HCT116 (cell line): ENCODE results near the gene EPN1. TPM values are rescaled to one million over a fixed set of nuclear protein-coding genes. Genes with fewer than 3 reads are reported as not detected.

Experiments used
- ATAC-seq: fragments of 200-7000 bp; cut with Tn5 transposase; 2 replicates; pipeline ENCODE4 v1.9.1; 2020; ENCODE audit warnings: mild to moderate bottlenecking, moderate library complexity
- BruUV-seq: library from RNA; stranded (reverse); fragments of 400-500 nt; replicated peaks from 2 replicates; lab custom pipeline; 2021; lab: Mats Ljungman, UMichigan
- CTCF ChIA-PET: fragments of 300-600 bp; sonication (Branson Sonifier 250); formaldehyde crosslinking; loops from one replicate; lab custom pipeline; 2021; ENCODE audit warnings: antibody characterized with exemption; lab: Charles Lee
- POLR2A ChIA-PET: fragments of 300-600, 350-600 bp; sonication (Branson Sonifier 250); formaldehyde crosslinking; loops from one replicate; lab custom pipeline; 2021; ENCODE audit warnings: antibody characterized with exemption; lab: Charles Lee
- RAD21 ChIA-PET, 2 experiments: fragments of 300-600 bp; sonication (Branson Sonifier 250); formaldehyde crosslinking; loops; one replicate each; lab custom pipeline; 2023; ENCODE audit warnings: low total read pairs in 2 of 2; ENCODE audit not compliant: uncharacterized antibody in 2 of 2, unreplicated experiment in 2 of 2, low non-redundant PET in 1 of 2; lab: Charles Lee
- DNase-seq: peaks from one replicate; pipeline ENCODE4 v3.0.0-alpha.2; 2010; ENCODE audit warnings: low read depth, low spot score
- H2AFZ ChIP-seq: fragments of 200-600 bp; shearing (Covaris generic), sonication (generic); 2 replicates; pipeline ENCODE4 v1.6.1; 2017; ENCODE audit warnings: low read depth, mixed run types, mixed read lengths, antibody characterized with exemption, low read length; ENCODE audit not compliant: poor library complexity, severe bottlenecking
- H3K27ac ChIP-seq: 2 replicates; pipeline ENCODE4 v1.5.1; 2012; ENCODE audit warnings: low read depth, low read length
- H3K27me3 ChIP-seq: fragments of 200-600 bp; sonication (generic); 2 replicates; pipeline ENCODE4 v1.6.1; 2016; ENCODE audit warnings: mixed run types, low read length, mixed read lengths; ENCODE audit not compliant: insufficient read depth
- H3K36me3 ChIP-seq, 2 experiments: fragments of 200-500 bp in 1 of 2; fragments of 200-600 bp in 1 of 2; sonication (Bioruptor generic) in 1 of 2; sonication (generic) in 1 of 2; 2 replicates each; pipeline versions ENCODE4 v1.5.1 to v1.6.1; 2014 to 2016; ENCODE audit warnings: low read length in 2 of 2, inconsistent platforms in 1 of 2, mixed read lengths in 1 of 2, mixed run types in 1 of 2; ENCODE audit not compliant: insufficient read depth in 2 of 2, control insufficient read depth in 1 of 2
- H3K4me1 ChIP-seq, 2 experiments: fragments of 200-600 bp in 1 of 2; sonication (generic) in 1 of 2; 2 replicates each; pipeline versions ENCODE4 v1.5.1 to v1.6.1; 2012 to 2017; ENCODE audit warnings: low read length in 2 of 2, inconsistent platforms in 1 of 2, mild to moderate bottlenecking in 1 of 2, mixed read lengths in 1 of 2, mixed run types in 1 of 2, moderate library complexity in 1 of 2; ENCODE audit not compliant: insufficient read depth in 2 of 2, control insufficient read depth in 1 of 2
- H3K4me2 ChIP-seq: fragments of 200-600 bp; sonication (generic); 2 replicates; pipeline ENCODE4 v1.6.1; 2017; ENCODE audit warnings: mixed run types, low read length, mixed read lengths
- H3K4me3 ChIP-seq, 2 experiments: fragments of 200-600 bp in 1 of 2; sonication (generic) in 1 of 2; replicated peaks in 1 of 2; 2 replicates each; pipeline ENCODE4 v1.5.1; 2011 to 2016; ENCODE audit warnings: low read length in 2 of 2, control low read depth in 1 of 2, low read depth in 1 of 2, mild to moderate bottlenecking in 1 of 2, mixed read lengths in 1 of 2, mixed run types in 1 of 2
- H3K79me2 ChIP-seq: fragments of 200-600 bp; sonication (generic); 2 replicates; pipeline ENCODE4 v1.6.1; 2017; ENCODE audit warnings: mild to moderate bottlenecking, mixed run types, low read length, moderate library complexity, mixed read lengths; ENCODE audit not compliant: insufficient read depth
- H3K9ac ChIP-seq: fragments of 200-600 bp; sonication (generic); 2 replicates; pipeline ENCODE4 v1.6.1; 2016; ENCODE audit warnings: low read length, mixed read lengths
- H3K9me2 ChIP-seq: fragments of 200-600 bp; sonication (generic), shearing (Covaris generic); 2 replicates; pipeline ENCODE4 v1.6.1; 2017; ENCODE audit warnings: mixed run types, mild to moderate bottlenecking, moderate library complexity; ENCODE audit not compliant: insufficient read depth
- H3K9me3 ChIP-seq, 2 experiments: fragments of 200-500 bp in 1 of 2; fragments of 200-600 bp in 1 of 2; sonication (Bioruptor generic) in 1 of 2; sonication (generic) in 1 of 2; 2 replicates each; pipeline ENCODE4 v1.6.1; 2014 to 2017; ENCODE audit warnings: low read length in 2 of 2, mixed read lengths in 2 of 2, inconsistent platforms in 1 of 2, low read depth in 1 of 2, mild to moderate bottlenecking in 1 of 2, mixed run types in 1 of 2, moderate library complexity in 1 of 2; ENCODE audit not compliant: control insufficient read depth in 1 of 2, insufficient read depth in 1 of 2
- H4K20me1 ChIP-seq: fragments of 200-600 bp; sonication (generic), shearing (Covaris generic); 2 replicates; pipeline ENCODE4 v1.6.1; 2017; ENCODE audit warnings: mixed run types, mild to moderate bottlenecking, moderate library complexity; ENCODE audit not compliant: insufficient read depth
- CBX3 ChIP-seq: IDR thresholded peaks from 2 replicates; pipeline ENCODE4 v1.6.1; 2012; ENCODE audit warnings: low read depth
- CEBPB ChIP-seq: IDR thresholded peaks from 2 replicates; pipeline ENCODE4 v1.6.1; 2012; ENCODE audit warnings: low read depth
- EGR1 ChIP-seq: IDR thresholded peaks from 2 replicates; pipeline ENCODE4 v1.6.1; 2012; ENCODE audit warnings: low read depth
- EZH2 ChIP-seq: fragments of 200-600 bp; sonication (generic); IDR thresholded peaks from 2 replicates; pipeline ENCODE4 v1.6.1; 2017; ENCODE audit warnings: antibody characterized with exemption, mixed run types
- EZH2phosphoT487 ChIP-seq: fragments of 200-600 bp; IDR thresholded peaks from 2 replicates; pipeline ENCODE4 v1.6.1; 2018; ENCODE audit warnings: antibody characterized with exemption, borderline replicate concordance
- JUND ChIP-seq: IDR thresholded peaks from 2 replicates; pipeline ENCODE4 v1.6.1; 2012
- POLR2A ChIP-seq: IDR thresholded peaks from 2 replicates; pipeline ENCODE4 v1.7.0; 2011; ENCODE audit warnings: borderline replicate concordance; ENCODE audit not compliant: insufficient read depth, insufficient read length; ENCODE audit errors: extremely low read depth
- RAD21 ChIP-seq: IDR thresholded peaks from 2 replicates; pipeline ENCODE4 v1.6.1; 2012; ENCODE audit warnings: low read depth, mild to moderate bottlenecking
- SIN3A ChIP-seq: IDR thresholded peaks from 2 replicates; pipeline ENCODE4 v1.6.1; 2012; ENCODE audit warnings: low read depth
- SP1 ChIP-seq: IDR thresholded peaks from 2 replicates; pipeline ENCODE4 v1.6.1; 2012; ENCODE audit warnings: low read depth
- SRF ChIP-seq: IDR thresholded peaks from 2 replicates; pipeline ENCODE4 v1.6.1; 2012; ENCODE audit warnings: low read depth
- TCF7L2 ChIP-seq: IDR thresholded peaks from 2 replicates; pipeline ENCODE4 v1.7.0; 2011; ENCODE audit warnings: borderline replicate concordance, inconsistent platforms; ENCODE audit not compliant: insufficient read depth, insufficient read length; ENCODE audit errors: extremely low read depth
- YY1 ChIP-seq: IDR thresholded peaks from 2 replicates; pipeline ENCODE4 v1.6.1; 2011; ENCODE audit warnings: low read length, low read depth, moderate library complexity, mild to moderate bottlenecking; ENCODE audit not compliant: insufficient replicate concordance; ENCODE audit errors: extremely low read depth
- ZBTB33 ChIP-seq: IDR thresholded peaks from 2 replicates; pipeline ENCODE4 v1.6.1; 2011; ENCODE audit warnings: mild to moderate bottlenecking, low read length, moderate library complexity; ENCODE audit not compliant: insufficient replicate concordance; ENCODE audit errors: extremely low read depth
- ZFX ChIP-seq: fragments of 450-650 bp; IDR thresholded peaks from 2 replicates; pipeline ENCODE4 v1.6.1; 2017
- ZNF274 ChIP-seq: fragments of 200-500 bp; sonication (Bioruptor generic); IDR thresholded peaks from 2 replicates; pipeline ENCODE4 v1.6.1; 2014; ENCODE audit warnings: mild to moderate bottlenecking, low read depth, low read length, inconsistent platforms
- intact Hi-C: fragments of 100-400 bp; cut with micrococcal nuclease; formaldehyde crosslinking; loops from 2 replicates; pipeline ENCODE4 v1.10.0; 2022
- total RNA-seq: library from RNA; stranded (reverse); gene quantifications from one replicate; pipeline ENCODE4 v1.2.1, GENCODE V29; 2021; ENCODE audit not compliant: unreplicated experiment
- TF ChIP-seq, protein P1 (sequence below): IDR thresholded peaks from 2 replicates; pipeline ENCODE4 v1.6.1; 2012; ENCODE audit warnings: low read depth

EPN1 gene
- total RNA-seq, 1 experiment from 2014 or later = 122 TPM

GRCh38 chr19:55716531-55716930, 41.5 kb downstream of the EPN1 start:
- Histone ChIP-seq H3K9me2 (no peaks in the 10 kb centered on the region), H3K27me3 (peaks cover 11% of the 10 kb centered on the region), H3K4me3 (no peak overlapping the region), H3K27ac (no peak overlapping the region), H2AFZ (no peak overlapping the region), H3K79me2 (no peaks in the 10 kb centered on the region), H3K4me1 (no peaks in the 10 kb centered on the region), H3K9me3 (0 out of 4 replicates have a peak, but pooled peaks cover 0 to 3% of the 10 kb centered on the region in 2 experiments), H3K36me3 (no peaks in the 10 kb centered on the region), H4K20me1 (no peaks in the 10 kb centered on the region), H3K9ac (no peak overlapping the region), H3K4me2 (no peak overlapping the region)
- intact Hi-C loops = no loop called here
- no TSS peak for BruUV-seq
- ATAC-seq (no peak), DNase-seq (no peak)
- POLR2A ChIA-PET = no interaction called here
- no peak for TF ChIP-seq EZH2
- no peak for TF ChIP-seq CBX3
- no peak for TF ChIP-seq JUND
- TF ChIP-seq ZFX = no peak
- TF ChIP-seq ZNF274 = no peak
- no peak for TF ChIP-seq SIN3A
- RAD21 ChIA-PET = no interaction called here
- CTCF ChIA-PET = no interaction called here

GRCh38 chr19:55717251-55717650, 42.2 kb downstream of the EPN1 start:
- ChIA-PET RAD21 (no interaction called here), POLR2A (no interaction called here), CTCF (no interaction called here)
- BruUV-seq = no TSS peak
- ATAC-seq (no peak), DNase-seq (no peak)
- Histone ChIP-seq H3K4me3 (no peak overlapping the region), H3K9ac (no peak overlapping the region), H3K27ac (no peak overlapping the region), H3K79me2 (no peaks in the 10 kb centered on the region), H4K20me1 (no peaks in the 10 kb centered on the region), H3K4me2 (no peak overlapping the region), H3K4me1 (no peaks in the 10 kb centered on the region), H3K9me3 (0 out of 4 replicates have a peak, but pooled peaks cover 0 to 4% of the 10 kb centered on the region in 2 experiments), H3K36me3 (no peaks in the 10 kb centered on the region), H3K27me3 (peaks cover 11% of the 10 kb centered on the region), H2AFZ (no peak overlapping the region), H3K9me2 (no peaks in the 10 kb centered on the region)
- intact Hi-C loops = no loop called here
- TF ChIP-seq ZNF274 = no peak
- no peak for TF ChIP-seq POLR2A
- TF ChIP-seq CBX3 = no peak
- no peak for TF ChIP-seq ZFX
- no peak for TF ChIP-seq TCF7L2
- no peak for TF ChIP-seq YY1
- TF ChIP-seq EGR1 = no peak
- TF ChIP-seq SRF = no peak
- no peak for TF ChIP-seq CEBPB
- TF ChIP-seq, protein P1, sequence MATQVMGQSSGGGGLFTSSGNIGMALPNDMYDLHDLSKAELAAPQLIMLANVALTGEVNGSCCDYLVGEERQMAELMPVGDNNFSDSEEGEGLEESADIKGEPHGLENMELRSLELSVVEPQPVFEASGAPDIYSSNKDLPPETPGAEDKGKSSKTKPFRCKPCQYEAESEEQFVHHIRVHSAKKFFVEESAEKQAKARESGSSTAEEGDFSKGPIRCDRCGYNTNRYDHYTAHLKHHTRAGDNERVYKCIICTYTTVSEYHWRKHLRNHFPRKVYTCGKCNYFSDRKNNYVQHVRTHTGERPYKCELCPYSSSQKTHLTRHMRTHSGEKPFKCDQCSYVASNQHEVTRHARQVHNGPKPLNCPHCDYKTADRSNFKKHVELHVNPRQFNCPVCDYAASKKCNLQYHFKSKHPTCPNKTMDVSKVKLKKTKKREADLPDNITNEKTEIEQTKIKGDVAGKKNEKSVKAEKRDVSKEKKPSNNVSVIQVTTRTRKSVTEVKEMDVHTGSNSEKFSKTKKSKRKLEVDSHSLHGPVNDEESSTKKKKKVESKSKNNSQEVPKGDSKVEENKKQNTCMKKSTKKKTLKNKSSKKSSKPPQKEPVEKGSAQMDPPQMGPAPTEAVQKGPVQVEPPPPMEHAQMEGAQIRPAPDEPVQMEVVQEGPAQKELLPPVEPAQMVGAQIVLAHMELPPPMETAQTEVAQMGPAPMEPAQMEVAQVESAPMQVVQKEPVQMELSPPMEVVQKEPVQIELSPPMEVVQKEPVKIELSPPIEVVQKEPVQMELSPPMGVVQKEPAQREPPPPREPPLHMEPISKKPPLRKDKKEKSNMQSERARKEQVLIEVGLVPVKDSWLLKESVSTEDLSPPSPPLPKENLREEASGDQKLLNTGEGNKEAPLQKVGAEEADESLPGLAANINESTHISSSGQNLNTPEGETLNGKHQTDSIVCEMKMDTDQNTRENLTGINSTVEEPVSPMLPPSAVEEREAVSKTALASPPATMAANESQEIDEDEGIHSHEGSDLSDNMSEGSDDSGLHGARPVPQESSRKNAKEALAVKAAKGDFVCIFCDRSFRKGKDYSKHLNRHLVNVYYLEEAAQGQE = no peak
- TF ChIP-seq EZH2phosphoT487 = no peak
- no peak for TF ChIP-seq RAD21
- TF ChIP-seq SP1 = no peak
- TF ChIP-seq SIN3A = no peak
- TF ChIP-seq EZH2 = no peak
- no peak for TF ChIP-seq ZBTB33
